ENCODE data around the gene METAP1D. TPM values are rescaled to one million over a fixed set of nuclear protein-coding genes. Genes with fewer than 3 reads are reported as not detected.

The METAP1D gene
- total RNA-seq, 1 experiment from 2014 or later = 8.6 TPM

DNA sequence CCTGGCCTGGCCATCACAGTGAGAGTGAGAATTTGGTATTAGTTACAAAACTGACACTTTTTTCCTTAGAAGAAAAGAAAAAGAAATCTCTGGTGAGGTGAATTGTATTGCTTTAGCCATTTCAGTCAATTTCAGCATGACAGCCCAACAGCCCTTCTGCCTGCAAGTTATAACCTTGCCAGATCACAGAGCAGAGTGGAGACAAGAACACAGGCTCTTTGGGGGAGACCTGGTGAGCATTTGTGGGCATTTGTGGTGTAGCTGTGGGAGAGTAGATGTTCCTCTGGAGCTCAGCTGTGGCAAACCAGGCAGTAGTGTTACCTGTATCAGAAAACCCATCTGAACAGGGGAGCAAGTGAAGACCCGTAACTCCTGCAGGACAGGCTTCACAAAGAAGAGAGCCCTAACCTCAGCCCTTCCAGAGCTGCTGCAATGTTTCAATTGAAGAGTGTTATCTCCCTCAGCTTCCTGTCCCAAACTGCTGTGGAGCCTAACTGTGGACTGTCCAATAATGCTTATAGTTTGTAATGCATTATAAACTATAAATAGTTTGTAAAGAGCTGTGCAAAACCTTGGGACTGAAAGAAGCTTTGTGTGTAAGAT lies 62.8 kb downstream of the METAP1D start:
- Histone ChIP-seq H3K9me3 (ENCODE audit: control insufficient read depth, insufficient read depth, low read depth, low read length) (no peaks in the 10 kb centered on the region), H3K27me3 (ENCODE audit: control insufficient read depth, insufficient read depth, low read length) (no peaks in the 10 kb centered on the region), H3K4me3 (ENCODE audit: low read depth in 2 of 2, low read length in 2 of 2) (no peak overlapping the region), H3K4me1 (ENCODE audit: control insufficient read depth, insufficient read depth, low read length) (no peaks in the 10 kb centered on the region), H3K27ac (ENCODE audit: low read length) (no peak overlapping the region), H3K36me3 (ENCODE audit: control insufficient read depth, insufficient read depth, low read length) (no peaks in the 10 kb centered on the region)
- CTCF ChIA-PET = no interaction called here
- DNase-seq (ENCODE audit: low read depth, low spot score) (no peak), ATAC-seq (no peak)
- POLR2A ChIA-PET = no interaction called here
- TF ChIP-seq, protein P1, sequence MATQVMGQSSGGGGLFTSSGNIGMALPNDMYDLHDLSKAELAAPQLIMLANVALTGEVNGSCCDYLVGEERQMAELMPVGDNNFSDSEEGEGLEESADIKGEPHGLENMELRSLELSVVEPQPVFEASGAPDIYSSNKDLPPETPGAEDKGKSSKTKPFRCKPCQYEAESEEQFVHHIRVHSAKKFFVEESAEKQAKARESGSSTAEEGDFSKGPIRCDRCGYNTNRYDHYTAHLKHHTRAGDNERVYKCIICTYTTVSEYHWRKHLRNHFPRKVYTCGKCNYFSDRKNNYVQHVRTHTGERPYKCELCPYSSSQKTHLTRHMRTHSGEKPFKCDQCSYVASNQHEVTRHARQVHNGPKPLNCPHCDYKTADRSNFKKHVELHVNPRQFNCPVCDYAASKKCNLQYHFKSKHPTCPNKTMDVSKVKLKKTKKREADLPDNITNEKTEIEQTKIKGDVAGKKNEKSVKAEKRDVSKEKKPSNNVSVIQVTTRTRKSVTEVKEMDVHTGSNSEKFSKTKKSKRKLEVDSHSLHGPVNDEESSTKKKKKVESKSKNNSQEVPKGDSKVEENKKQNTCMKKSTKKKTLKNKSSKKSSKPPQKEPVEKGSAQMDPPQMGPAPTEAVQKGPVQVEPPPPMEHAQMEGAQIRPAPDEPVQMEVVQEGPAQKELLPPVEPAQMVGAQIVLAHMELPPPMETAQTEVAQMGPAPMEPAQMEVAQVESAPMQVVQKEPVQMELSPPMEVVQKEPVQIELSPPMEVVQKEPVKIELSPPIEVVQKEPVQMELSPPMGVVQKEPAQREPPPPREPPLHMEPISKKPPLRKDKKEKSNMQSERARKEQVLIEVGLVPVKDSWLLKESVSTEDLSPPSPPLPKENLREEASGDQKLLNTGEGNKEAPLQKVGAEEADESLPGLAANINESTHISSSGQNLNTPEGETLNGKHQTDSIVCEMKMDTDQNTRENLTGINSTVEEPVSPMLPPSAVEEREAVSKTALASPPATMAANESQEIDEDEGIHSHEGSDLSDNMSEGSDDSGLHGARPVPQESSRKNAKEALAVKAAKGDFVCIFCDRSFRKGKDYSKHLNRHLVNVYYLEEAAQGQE (IDR thresholded peaks at IDR 0.05; ENCODE audit: insufficient read depth in 1 of 2, low read depth in 2 of 2, low read length in 1 of 2) = no peak
- TF ChIP-seq SIN3A (IDR thresholded peaks at IDR 0.05; ENCODE audit: borderline replicate concordance, insufficient read depth, low read depth, low read length) = no peak
- no peak for TF ChIP-seq TCF7L2 (IDR thresholded peaks at IDR 0.05; ENCODE audit: low read depth, low read length)
- no peak for TF ChIP-seq POLR2AphosphoS5 (IDR thresholded peaks at IDR 0.05; ENCODE audit: low read depth, low read length)
- TF ChIP-seq, protein P2, sequence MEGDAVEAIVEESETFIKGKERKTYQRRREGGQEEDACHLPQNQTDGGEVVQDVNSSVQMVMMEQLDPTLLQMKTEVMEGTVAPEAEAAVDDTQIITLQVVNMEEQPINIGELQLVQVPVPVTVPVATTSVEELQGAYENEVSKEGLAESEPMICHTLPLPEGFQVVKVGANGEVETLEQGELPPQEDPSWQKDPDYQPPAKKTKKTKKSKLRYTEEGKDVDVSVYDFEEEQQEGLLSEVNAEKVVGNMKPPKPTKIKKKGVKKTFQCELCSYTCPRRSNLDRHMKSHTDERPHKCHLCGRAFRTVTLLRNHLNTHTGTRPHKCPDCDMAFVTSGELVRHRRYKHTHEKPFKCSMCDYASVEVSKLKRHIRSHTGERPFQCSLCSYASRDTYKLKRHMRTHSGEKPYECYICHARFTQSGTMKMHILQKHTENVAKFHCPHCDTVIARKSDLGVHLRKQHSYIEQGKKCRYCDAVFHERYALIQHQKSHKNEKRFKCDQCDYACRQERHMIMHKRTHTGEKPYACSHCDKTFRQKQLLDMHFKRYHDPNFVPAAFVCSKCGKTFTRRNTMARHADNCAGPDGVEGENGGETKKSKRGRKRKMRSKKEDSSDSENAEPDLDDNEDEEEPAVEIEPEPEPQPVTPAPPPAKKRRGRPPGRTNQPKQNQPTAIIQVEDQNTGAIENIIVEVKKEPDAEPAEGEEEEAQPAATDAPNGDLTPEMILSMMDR (IDR thresholded peaks at IDR 0.05) = no peak
- BruUV-seq (replicated peaks) = no TSS peak
- intact Hi-C loops (cut with micrococcal nuclease; ENCODE audit: unreplicated experiment) = no loop called here
- in situ Hi-C loops (cut with HindIII; ENCODE audit: low pct_unique_long_range_greater_than_20kb, low sequenced_read_pairs) = no loop called here

GRCh38 chr2:172063446-172063845 lies 63.7 kb downstream of the METAP1D start:
- no peaks in the 10 kb centered on the region for H3K9me3 ChIP-seq (ENCODE audit: control insufficient read depth, insufficient read depth, low read depth, low read length)
- H3K4me3 ChIP-seq (ENCODE audit: low read depth in 2 of 2, low read length in 2 of 2) = no peak overlapping the region
- no peak for DNase-seq (ENCODE audit: low read depth, low spot score)
- ChIA-PET CTCF (no interaction called here), POLR2A (no interaction called here)
- intact Hi-C loops (cut with micrococcal nuclease; ENCODE audit: unreplicated experiment) = no loop called here
- ATAC-seq = no peak
- no peaks in the 10 kb centered on the region for H3K36me3 ChIP-seq (ENCODE audit: control insufficient read depth, insufficient read depth, low read length)
- no peaks in the 10 kb centered on the region for H3K27me3 ChIP-seq (ENCODE audit: control insufficient read depth, insufficient read depth, low read length)
- TF ChIP-seq POLR2AphosphoS5 (IDR thresholded peaks at IDR 0.05; ENCODE audit: low read depth, low read length) (no peak), SIN3A (IDR thresholded peaks at IDR 0.05; ENCODE audit: borderline replicate concordance, insufficient read depth, low read depth, low read length) (no peak), TCF7L2 (IDR thresholded peaks at IDR 0.05; ENCODE audit: low read depth, low read length) (no peak)
- TF ChIP-seq, protein P2 (IDR thresholded peaks at IDR 0.05) = no peak
- TF ChIP-seq, protein P1 (IDR thresholded peaks at IDR 0.05; ENCODE audit: insufficient read depth in 1 of 2, low read depth in 2 of 2, low read length in 1 of 2) = no peak
- H3K4me1 ChIP-seq (ENCODE audit: control insufficient read depth, insufficient read depth, low read length) = no peaks in the 10 kb centered on the region
- no peak overlapping the region for H3K27ac ChIP-seq (ENCODE audit: low read length)
- no TSS peak for BruUV-seq (replicated peaks)
- in situ Hi-C loops (cut with HindIII; ENCODE audit: low pct_unique_long_range_greater_than_20kb, low sequenced_read_pairs) = no loop called here

Measured in Panc1 (cell line).